Fibroblast of mammary gland (primary cell): Measurements from ENCODE around the gene PRELP.

Source experiments
- DNase-seq: peaks from one replicate; pipeline ENCODE4 v3.0.0-alpha.2; 2010; ENCODE audit warnings: low read depth
- H3K4me3 ChIP-seq: 2 replicates; pipeline ENCODE4 v1.5.1; 2011; ENCODE audit warnings: low read depth, mild to moderate bottlenecking, low read length, moderate library complexity; ENCODE audit not compliant: control insufficient read depth
- TF ChIP-seq, protein P1 (sequence below): conservative IDR thresholded peaks from 2 replicates; pipeline ENCODE4 v1.5.1; 2011; ENCODE audit warnings: low read depth, low read length, inconsistent platforms; ENCODE audit not compliant: control insufficient read depth, insufficient read depth

Gene PRELP

DNA sequence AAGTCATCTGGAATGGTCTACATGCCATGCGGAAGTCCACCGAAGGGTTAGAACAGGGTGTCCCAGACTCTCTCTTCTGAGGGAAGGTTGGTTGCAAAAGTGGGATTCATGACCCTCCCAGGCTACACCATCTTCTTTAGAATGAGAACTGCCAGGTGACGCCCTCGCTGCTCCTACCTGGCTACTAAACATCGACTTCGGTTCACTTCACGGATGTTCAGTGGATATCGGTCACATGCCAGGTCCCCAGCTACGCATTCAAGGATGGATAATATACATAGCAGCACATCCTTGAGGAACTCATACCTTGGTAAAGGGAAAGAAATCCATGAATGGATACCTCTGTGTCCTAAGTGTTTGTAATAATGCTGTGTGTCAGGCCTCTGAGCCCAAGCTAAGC lies 15.0 kb downstream of the PRELP start:
- no peak overlapping the region for H3K4me3 ChIP-seq
- TF ChIP-seq, protein P1, sequence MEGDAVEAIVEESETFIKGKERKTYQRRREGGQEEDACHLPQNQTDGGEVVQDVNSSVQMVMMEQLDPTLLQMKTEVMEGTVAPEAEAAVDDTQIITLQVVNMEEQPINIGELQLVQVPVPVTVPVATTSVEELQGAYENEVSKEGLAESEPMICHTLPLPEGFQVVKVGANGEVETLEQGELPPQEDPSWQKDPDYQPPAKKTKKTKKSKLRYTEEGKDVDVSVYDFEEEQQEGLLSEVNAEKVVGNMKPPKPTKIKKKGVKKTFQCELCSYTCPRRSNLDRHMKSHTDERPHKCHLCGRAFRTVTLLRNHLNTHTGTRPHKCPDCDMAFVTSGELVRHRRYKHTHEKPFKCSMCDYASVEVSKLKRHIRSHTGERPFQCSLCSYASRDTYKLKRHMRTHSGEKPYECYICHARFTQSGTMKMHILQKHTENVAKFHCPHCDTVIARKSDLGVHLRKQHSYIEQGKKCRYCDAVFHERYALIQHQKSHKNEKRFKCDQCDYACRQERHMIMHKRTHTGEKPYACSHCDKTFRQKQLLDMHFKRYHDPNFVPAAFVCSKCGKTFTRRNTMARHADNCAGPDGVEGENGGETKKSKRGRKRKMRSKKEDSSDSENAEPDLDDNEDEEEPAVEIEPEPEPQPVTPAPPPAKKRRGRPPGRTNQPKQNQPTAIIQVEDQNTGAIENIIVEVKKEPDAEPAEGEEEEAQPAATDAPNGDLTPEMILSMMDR = no peak
- DNase-seq = no peak

DNA sequence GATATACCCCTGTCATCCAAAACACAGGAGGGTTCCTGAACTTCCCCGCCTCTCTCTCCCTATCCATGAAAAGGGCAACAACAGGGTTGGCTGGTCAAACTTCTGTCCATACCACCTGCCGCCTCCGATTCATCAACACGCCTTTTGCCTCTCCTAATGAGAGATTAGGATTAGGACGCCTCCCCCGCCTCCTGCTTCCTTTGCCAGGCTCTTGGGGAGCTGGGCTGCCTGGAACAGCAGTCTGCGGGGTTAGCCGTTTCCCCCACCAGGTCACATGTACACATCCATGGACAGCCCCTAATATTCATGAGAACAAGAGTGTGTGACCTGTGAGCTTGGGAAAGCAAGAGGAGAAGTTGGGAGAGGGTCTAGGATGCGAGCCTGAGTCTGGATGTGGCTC lies 16.1 kb downstream of the PRELP start:
- no peak for DNase-seq

DNA sequence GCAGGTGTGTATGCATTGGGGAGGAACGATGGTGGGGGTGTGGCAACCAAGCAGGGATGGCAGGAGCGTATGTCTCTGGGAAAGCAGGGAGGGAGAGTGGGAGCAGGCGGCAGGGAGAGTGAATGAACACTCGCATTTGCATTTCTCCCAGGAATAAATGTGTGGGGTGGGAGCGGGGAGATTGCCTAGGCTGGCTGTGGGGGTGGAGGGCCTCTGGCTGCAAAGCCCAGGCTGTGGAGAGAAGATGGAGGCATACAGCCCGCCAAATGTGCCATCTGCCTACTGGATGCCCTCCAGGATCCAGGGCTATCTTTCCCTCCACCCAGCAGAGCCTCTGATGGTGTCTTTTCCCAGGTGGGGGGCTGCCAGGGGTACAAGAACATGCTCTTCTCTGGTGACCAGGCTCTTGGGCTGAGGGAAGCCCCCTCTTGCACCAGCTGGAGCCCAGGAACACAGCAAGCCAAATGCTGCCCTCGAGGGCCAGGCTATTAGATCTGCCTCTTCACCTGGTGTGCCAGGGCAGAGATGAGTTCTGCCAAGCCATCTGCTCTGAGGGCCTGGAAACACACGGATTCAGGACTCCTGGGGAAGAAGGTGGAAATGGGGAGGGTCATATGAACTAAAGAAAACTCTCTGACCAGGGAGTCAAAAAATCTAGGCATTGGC lies 16.6 kb downstream of the PRELP start:
- no peak overlapping the region for H3K4me3 ChIP-seq
- DNase-seq = no peak
- TF ChIP-seq, protein P1 = no peak

More for the DNA sequence above, 16.1 kb downstream of the PRELP start:
- TF ChIP-seq, protein P1 = no peak
- no peak overlapping the region for H3K4me3 ChIP-seq

DNA sequence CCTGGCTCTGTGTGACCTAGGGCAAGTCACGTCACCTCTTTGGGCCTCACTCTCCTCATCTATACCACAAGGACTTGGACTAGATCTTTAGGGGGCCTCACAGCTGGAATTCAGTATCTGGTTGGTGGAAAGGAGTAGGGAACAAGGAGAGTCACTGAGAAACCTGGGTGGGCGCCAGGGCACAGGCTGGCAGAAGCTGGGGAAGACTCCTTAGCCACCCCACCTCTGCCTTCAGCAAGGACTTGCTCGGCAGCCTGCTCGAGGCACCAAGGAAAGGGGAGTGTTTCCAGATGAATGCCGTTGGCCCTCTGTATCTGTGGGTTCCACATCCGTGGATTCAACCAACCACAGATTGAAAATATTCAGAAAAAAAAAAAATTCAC lies 17.1 kb downstream of the PRELP start:
- TF ChIP-seq, protein P1 = no peak
- H3K4me3 ChIP-seq = no peak overlapping the region
- DNase-seq = no peak

DNA sequence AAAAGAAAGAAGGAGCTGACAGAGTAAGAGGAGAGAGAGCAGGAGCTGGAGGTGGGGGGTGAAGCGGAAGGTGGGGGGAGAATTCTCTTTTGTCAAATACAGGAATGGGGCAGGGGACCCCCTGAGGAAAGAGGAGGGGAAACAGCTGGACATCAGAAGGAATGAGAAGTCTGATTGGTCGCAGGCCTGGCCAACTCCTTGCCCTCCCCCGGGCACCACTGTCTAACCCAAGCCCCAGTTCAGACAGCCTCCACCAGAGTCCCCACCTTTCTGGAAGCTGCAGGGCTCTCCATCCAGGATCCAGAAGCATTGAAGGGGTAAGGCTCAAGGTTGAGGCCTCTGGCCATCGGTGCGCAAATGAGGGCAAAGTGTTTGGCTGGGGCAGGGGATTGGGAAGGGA lies 18.3 kb downstream of the PRELP start, which contains the start of gene OPTC:
TSS of gene OPTC (plus strand) at position 253 of the 400 bp plus-strand sequence. CDS start 1,853 bp downstream, outside the sequence.
- DNase-seq = no peak
- TF ChIP-seq, protein P1 = no peak
- H3K4me3 ChIP-seq = no peak within 1 kb of the TSS

DNA sequence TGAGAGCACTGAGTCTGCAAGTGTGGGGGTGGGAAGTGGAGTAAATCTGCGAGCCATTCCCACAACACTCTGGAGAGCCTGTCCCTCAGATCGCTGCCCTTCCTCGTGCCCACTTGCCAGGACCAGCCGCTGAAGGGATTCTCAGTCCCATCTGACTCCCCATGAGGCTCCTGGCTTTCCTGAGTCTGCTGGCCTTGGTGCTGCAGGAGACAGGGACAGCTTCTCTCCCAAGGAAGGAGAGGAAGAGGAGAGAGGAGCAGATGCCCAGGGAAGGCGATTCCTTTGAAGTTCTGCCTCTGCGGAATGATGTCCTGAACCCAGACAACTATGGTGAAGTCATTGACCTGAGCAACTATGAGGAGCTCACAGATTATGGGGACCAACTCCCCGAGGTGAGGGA lies 20.2 kb downstream of the PRELP start:
- TF ChIP-seq, protein P1 = no peak
- H3K4me3 ChIP-seq = no peak overlapping the region
- DNase-seq = no peak

DNA sequence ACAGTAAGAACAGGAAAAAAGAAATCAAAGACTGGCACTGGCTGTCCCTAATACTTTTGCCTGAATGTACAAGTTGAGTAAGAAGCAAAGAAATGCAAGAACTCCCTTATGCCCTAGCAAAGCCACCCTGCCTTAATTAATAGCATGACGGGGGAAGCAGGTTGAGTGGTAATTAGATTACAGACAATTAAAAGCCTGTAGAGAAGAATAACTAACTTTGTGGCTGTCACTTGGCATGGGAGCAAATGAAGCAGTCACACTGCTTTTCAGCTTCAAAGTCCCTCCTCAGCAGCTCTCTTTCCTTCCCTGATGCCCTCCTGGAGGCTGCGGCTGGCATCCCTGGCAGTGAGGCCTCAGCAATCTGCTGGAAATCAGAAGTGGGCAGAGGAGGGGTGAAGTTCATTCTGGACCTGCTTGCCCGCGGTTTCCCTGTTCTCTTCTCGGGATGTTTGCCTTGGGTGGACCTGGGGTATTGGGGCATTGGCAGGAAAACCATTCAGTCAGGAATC lies 21.7 kb downstream of the PRELP start:
- TF ChIP-seq, protein P1 = no peak
- DNase-seq = no peak
- H3K4me3 ChIP-seq = no peak overlapping the region
